ENCODE data around the gene SARNP. TPM values are rescaled to one million over a fixed set of nuclear protein-coding genes. Genes with fewer than 3 reads are reported as not detected.

Gene SARNP
- total RNA-seq, 1 experiment from 2014 or later: 73.8 TPM

GRCh38 chr12:55822228-55822627 lies 4.7 kb upstream of the SARNP start:
- no peaks in the 10 kb centered on the region for H3K9me3 Mint-ChIP-seq (ENCODE audit: low read depth, unreplicated experiment)
- TF ChIP-seq CTCF (IDR thresholded peaks at IDR 0.05; ENCODE audit: unreplicated experiment): peak; percentile 37
- CTCF ChIA-PET: no interaction called here
- H3K27me3 Mint-ChIP-seq (ENCODE audit: unreplicated experiment): no peaks in the 10 kb centered on the region
- BruUV-seq (replicated peaks): no TSS peak
- peaks cover 26% of the 10 kb centered on the region for H3K36me3 Mint-ChIP-seq (ENCODE audit: insufficient read depth, unreplicated experiment)
- peak; percentile 68 for DNase-seq
- H3K4me1 Mint-ChIP-seq (ENCODE audit: low read depth, unreplicated experiment): peaks cover 44% of the 10 kb centered on the region
- H3K4me3 Mint-ChIP-seq (ENCODE audit: low read depth, unreplicated experiment): no peak overlapping the region
- intact Hi-C loops (cut with micrococcal nuclease; ENCODE audit: unreplicated experiment): no loop called here
- H3K27ac Mint-ChIP-seq (ENCODE audit: unreplicated experiment): peak overlapping the region; percentile 84

- BruUV-seq (replicated peaks): no TSS peak
- no peaks in the 10 kb centered on the region for H3K27me3 Mint-ChIP-seq (ENCODE audit: unreplicated experiment)
- CTCF ChIA-PET: interaction anchor here (1.0 to 2.2 kb wide), 6 partner anchors 9 to 120 kb away, joined by 3 to 8 read pairs (median 3); partner anchors contain the start of gene DNAJC14
- no peaks in the 10 kb centered on the region for H3K9me3 Mint-ChIP-seq (ENCODE audit: low read depth, unreplicated experiment)
- H3K4me3 Mint-ChIP-seq (ENCODE audit: low read depth, unreplicated experiment): no peak overlapping the region
- peaks cover 14% of the 10 kb centered on the region for H3K36me3 Mint-ChIP-seq (ENCODE audit: insufficient read depth, unreplicated experiment)
- intact Hi-C loops (cut with micrococcal nuclease; ENCODE audit: unreplicated experiment): no loop called here
- TF ChIP-seq CTCF (IDR thresholded peaks at IDR 0.05; ENCODE audit: unreplicated experiment): no peak
- H3K4me1 Mint-ChIP-seq (ENCODE audit: low read depth, unreplicated experiment): peaks cover 43% of the 10 kb centered on the region
- no peak overlapping the region for H3K27ac Mint-ChIP-seq (ENCODE audit: unreplicated experiment)
- DNase-seq: no peak
Measured at GRCh38 chr12:55820679-55821078, 3.2 kb upstream of the SARNP start.

GRCh38 chr12:55818886-55819285 lies 1.4 kb upstream of the SARNP start:
- no peak overlapping the region for H3K4me3 Mint-ChIP-seq (ENCODE audit: low read depth, unreplicated experiment)
- intact Hi-C loops (cut with micrococcal nuclease; ENCODE audit: unreplicated experiment): loop anchor here (5.0 kb wide), 2 partner anchors 82 to 223 kb away; partner anchors contain the start of gene RPS26
- TF ChIP-seq CTCF (IDR thresholded peaks at IDR 0.05; ENCODE audit: unreplicated experiment): no peak
- H3K36me3 Mint-ChIP-seq (ENCODE audit: insufficient read depth, unreplicated experiment): peaks cover 20% of the 10 kb centered on the region
- no peak overlapping the region for H3K27ac Mint-ChIP-seq (ENCODE audit: unreplicated experiment)
- H3K4me1 Mint-ChIP-seq (ENCODE audit: low read depth, unreplicated experiment): peaks cover 43% of the 10 kb centered on the region
- no peaks in the 10 kb centered on the region for H3K9me3 Mint-ChIP-seq (ENCODE audit: low read depth, unreplicated experiment)
- BruUV-seq (replicated peaks): no TSS peak
- H3K27me3 Mint-ChIP-seq (ENCODE audit: unreplicated experiment): no peaks in the 10 kb centered on the region
- DNase-seq: no peak
- CTCF ChIA-PET: interaction anchor here (2.2 kb wide), 1 partner anchor 11 kb away, joined by 8 read pairs; the partner anchor contains the start of gene DNAJC14

- intact Hi-C loops (cut with micrococcal nuclease; ENCODE audit: unreplicated experiment): loop anchor here (5.0 kb wide), 2 partner anchors 81 to 224 kb away; partner anchors contain the start of gene RPS26
- H3K36me3 Mint-ChIP-seq (ENCODE audit: insufficient read depth, unreplicated experiment): peaks cover 23% of the 10 kb centered on the region
- BruUV-seq (replicated peaks): TSS peak; percentile 57
- H3K27me3 Mint-ChIP-seq (ENCODE audit: unreplicated experiment): no peaks in the 10 kb centered on the region
- CTCF ChIA-PET: interaction anchor here (0.5 to 2.3 kb wide), 14 partner anchors 9 to 262 kb away, joined by 3 to 21 read pairs (median 4); partner anchors contain the start of genes DNAJC14, ERBB3 and RAB5B
- H3K4me3 Mint-ChIP-seq (ENCODE audit: low read depth, unreplicated experiment): no peak overlapping the region
- TF ChIP-seq CTCF (IDR thresholded peaks at IDR 0.05; ENCODE audit: unreplicated experiment): no peak
- H3K27ac Mint-ChIP-seq (ENCODE audit: unreplicated experiment): no peak overlapping the region
- DNase-seq: no peak
- H3K9me3 Mint-ChIP-seq (ENCODE audit: low read depth, unreplicated experiment): no peaks in the 10 kb centered on the region
- H3K4me1 Mint-ChIP-seq (ENCODE audit: low read depth, unreplicated experiment): peaks cover 38% of the 10 kb centered on the region
Measured at GRCh38 chr12:55818140-55818728, 710 bp upstream of the SARNP start.

All from Calu3 (cell line).